ENCODE results near the gene TMEM233.

Gene TMEM233

DNA sequence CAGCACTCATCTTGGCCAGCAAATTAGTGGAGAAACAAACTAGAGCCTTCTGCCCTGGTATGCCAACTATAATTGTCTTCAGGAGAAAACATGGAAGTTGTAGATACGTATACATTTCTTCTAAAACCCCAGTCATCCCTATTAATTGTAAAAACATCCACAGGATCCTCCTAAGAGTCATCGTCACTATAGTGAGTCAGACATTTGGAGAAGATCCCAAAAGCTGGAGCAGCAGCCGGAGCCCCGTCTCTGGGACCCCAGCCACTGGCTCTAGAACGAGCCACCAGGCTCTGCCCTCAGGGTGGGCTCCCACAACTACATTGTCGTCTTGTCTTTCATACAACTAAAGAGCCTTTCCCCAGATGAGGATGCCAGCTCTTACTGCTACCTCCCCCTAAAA is 89.8 kb downstream of the TMEM233 start:
- no peak for DNase-seq

DNA sequence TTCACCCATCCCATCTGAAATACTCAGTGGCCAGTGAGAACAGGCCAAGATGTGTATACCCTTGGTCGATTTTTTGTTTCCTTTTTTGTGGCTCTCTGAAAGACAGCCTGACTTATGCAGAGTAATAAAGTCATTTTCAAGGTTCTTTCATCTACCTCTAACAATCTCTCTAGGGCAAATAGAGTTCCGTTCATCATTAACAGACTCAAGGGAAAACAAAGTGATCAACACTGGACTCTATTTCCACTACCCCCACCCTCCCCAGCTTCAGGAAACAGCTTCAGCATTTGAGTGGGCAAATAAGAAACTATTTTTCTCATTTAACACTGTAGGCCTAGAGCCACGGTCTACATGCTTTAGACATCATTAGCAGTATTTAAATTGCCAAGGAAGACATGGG is 90.2 kb downstream of the TMEM233 start:
- no peak for DNase-seq

DNA sequence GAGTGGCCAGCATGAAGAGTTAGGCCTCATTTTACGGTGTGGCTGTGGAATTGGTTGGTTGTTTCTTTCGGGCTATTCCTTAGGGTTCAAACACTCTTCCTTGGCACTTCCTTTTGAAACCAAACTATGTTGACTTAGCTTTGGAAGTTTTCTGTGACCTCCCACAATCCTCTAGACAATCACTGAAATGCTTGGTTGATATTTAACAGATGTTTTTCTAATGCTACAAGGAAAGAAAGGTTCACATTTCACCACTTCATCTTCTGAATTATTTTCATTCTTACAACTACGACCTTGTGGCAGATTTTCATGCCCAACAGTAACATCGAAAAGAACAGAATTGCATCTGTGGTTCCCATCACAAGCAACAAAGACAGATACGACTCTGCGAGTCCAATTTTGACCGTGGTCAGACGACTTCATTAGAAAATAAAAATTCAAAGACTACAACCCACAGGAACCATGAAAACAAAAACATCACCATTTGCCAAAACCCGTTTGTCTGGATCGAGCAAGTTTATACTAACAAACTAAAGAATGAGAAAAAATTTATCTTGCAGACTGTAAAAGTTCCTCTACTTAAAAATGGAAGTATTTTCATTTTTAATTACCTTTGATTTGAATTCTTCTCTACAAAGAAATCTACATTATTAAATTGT is 91.3 kb downstream of the TMEM233 start:
- no peak for DNase-seq

DNA sequence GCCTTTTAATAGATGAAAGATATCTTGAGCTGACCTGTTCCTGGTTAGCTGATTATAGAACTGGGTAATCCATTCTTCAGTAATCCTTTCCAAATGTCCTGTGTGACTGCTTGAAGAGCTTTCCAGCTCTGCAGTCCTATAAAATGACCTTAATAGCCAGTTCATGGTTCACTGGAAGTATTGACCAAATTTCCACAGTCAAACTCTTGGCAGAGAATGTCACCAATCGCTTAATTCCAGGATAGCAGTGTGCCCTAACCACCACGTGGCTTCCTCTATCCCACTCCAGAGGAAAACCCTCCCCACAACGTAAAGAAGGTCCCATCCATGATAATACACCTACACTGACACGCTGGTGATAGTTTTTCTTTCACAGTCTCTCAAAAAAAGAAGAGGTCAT is 91.8 kb downstream of the TMEM233 start:
- DNase-seq, result no peak

DNA sequence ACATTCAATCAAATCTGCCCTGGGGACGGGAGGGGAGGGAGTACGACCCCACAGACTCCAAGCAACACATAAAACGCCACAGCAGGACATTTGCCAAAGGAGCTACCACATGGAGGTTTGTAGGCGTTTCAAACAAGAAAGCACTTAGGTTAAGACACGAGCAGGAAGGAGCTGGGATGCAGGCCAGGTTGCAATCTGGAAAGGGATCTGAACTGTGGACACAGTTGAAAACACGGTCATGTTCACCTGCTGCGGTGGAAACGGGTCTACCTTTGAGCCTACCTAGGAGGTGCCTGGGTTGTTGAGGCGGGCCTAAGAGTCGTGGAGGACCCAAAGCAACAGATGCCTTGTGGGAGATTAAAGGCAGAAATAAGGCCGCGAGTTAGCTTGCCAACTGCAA is 92.8 kb downstream of the TMEM233 start:
- DNase-seq, result no peak

DNA sequence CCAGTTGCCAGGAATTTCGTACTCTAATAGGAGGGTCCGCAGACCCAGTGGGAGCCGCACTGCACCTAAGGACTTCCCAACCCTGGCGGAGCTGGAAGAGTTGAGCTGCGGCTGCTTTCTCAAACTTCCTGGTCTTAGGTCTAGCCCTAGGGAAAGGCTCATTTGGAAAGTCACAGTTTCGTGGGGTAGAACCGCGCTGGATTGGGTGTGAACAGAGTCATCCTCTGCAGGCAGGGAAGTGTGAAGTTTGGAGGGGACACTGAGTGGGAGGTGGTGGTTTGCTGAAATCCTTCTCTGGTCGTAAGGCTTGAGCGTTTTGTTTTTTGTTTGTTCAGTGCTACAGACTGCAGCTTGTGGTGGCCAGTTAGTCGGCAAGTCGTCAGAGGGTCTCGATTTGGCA is 93.2 kb downstream of the TMEM233 start:
- no peak for DNase-seq

DNA sequence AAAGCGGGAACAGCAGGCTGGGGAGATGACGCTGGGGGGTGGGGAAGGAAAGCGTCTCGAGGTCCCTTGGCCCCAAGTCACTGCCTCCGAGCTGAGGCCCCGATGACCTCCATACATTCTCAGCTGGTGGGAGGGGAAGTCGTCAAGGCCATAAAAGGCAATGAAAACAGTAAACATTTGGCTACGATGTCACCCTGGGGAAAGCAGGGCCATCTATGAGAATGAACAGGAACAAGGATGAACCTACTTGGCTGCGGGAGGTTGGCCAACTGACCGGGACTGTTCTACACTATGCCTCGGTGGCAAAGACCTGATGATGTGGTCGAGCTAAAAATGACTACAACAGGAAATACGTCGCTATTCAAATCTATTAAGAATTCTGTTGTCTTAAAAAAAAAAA is 93.8 kb downstream of the TMEM233 start:
- no peak for DNase-seq

DNA sequence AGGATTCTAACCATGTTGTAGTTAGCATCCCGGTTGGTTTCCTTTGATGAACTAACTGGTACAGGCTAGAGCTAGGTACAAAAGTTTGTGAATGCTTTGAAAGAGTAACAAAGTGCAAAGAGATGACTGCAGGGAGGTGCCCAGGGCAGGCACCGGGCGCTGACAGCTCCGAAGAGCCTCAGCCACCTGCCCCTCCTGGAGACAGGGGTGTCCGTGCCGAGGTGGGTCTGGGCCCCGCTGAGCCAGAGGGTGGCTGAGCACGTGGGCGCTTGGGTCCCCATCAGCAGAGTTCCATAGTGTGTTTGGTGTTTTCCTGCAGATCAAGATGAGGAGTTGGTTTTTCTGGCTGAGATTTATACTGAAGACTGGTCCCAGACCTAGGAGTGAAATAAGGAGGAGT is 94.3 kb downstream of the TMEM233 start:
- DNase-seq, result no peak

DNA sequence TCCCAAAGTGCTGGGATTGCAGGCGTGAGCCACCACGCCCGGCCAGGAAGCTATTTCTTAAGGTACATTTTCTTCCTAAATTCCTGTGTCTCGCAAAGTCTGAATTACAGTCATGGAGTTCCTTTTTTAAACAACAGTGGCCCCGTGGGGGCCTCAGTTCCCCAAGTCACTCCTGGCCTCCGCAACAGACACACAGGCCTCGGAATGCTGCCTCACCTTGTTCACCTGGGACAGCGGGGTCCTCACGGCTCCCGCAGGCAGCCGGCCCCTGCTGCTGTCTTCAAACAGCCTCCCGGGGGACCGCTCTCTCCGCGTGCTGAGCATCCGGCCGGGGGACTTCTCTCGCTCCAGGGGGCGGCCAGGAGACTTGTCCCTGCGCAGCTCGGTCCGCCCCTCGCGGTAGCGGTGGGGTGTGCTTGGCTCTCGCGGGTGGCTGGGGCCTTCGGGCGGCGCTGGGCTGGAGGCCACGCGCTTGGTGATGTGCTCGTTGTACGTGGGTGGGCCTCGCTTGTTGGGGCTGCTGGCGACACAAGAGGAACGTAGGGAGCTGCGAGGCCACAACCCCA is 96.4 kb downstream of the TMEM233 start:
- DNase-seq, result no peak

DNA sequence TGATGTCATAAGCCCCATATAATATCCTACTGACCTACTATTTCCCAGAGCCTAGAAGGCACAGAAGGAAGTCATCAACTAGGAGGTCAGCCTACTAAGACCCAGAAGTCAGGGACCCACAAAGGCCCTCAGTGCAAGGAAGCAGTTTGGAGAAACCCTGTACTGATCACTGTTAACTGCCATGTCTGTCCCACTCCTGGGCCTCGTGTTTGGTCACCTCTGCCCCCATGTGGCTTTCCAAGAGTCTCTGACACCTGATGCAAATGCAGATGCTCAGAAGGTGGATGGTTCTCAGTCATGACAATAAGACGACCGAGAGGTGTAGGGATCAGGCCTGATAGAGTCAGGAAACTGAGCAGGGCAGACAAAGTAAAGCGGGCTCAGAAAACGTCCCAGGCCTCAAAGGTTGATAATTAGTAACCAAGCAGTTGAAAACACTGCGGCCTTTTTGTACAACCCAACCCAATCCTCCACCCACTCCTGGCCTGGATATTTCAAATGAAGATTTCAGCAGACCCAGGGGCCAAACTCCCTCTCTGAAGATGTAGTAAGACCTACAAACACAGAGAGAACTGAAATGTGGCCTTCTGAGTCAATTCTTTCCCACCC is 97.7 kb downstream of the TMEM233 start:
- DNase-seq, result no peak

DNA sequence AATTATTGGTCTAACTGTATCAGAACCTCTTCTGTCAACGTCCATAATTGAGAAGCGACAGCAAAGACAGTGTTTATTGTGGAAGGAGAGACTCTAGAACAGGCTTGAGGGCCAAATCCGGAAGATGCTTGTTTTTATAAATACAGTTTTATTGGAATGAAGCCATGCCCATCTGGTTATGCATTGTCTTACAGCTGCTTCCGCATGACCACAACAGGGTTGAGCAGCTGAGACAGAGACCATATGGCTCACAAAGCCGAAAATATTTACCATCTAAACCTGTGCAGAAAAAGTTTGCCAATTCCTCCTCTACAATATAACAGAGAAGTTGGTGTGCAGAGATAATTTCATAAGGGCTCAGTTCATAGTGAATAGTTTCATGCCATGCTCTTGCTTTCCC is 98.8 kb downstream of the TMEM233 start:
- no peak for DNase-seq

Data from hematopoietic multipotent progenitor cell treated with erythropoietin and hydrocortisone succinate and interleukin-3 and kit ligand, for 6 days (in vitro differentiated cells).